Astrocyte (in vitro differentiated cells and primary cell): ENCODE data around the gene SLC35F2.
A peak's percentile ranks its signal among the peaks of the same experiment; 100 is the strongest.

Experiments
- EZH2 ChIP-seq: IDR thresholded peaks from 2 replicates; pipeline ENCODE4 v1.6.1; 2012; ENCODE audit warnings: mild to moderate bottlenecking, low read length, inconsistent platforms; ENCODE audit not compliant: insufficient read depth
- TF ChIP-seq, protein P1 (sequence below): IDR thresholded peaks from 2 replicates; pipeline ENCODE4 v1.5.1; 2011; ENCODE audit warnings: low read depth, mild to moderate bottlenecking, inconsistent platforms, low read length, moderate library complexity; ENCODE audit not compliant: insufficient read depth

DNA sequence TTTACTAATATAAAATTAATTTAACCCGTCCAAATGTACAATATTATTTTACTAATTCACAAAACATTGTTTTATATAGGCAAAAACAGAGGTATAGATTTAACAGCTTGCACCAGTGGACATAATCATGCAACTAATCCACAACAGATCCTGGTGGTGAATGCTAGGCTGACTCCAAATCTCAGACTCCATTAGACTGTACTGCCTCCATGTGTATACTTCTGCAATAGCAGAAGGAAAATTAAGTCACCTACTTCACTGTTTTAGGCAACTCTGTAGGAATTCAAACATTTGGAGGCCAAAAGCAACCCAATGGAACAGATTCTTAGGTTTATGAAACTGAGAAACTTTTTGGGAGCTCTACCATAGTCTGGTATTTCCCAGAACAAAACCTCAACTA is 39.7 kb upstream of the SLC35F2 start:
- TF ChIP-seq, protein P1, sequence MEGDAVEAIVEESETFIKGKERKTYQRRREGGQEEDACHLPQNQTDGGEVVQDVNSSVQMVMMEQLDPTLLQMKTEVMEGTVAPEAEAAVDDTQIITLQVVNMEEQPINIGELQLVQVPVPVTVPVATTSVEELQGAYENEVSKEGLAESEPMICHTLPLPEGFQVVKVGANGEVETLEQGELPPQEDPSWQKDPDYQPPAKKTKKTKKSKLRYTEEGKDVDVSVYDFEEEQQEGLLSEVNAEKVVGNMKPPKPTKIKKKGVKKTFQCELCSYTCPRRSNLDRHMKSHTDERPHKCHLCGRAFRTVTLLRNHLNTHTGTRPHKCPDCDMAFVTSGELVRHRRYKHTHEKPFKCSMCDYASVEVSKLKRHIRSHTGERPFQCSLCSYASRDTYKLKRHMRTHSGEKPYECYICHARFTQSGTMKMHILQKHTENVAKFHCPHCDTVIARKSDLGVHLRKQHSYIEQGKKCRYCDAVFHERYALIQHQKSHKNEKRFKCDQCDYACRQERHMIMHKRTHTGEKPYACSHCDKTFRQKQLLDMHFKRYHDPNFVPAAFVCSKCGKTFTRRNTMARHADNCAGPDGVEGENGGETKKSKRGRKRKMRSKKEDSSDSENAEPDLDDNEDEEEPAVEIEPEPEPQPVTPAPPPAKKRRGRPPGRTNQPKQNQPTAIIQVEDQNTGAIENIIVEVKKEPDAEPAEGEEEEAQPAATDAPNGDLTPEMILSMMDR = peak; percentile 71
- no peak for TF ChIP-seq EZH2
